ENCODE data around the gene CSNK1A1.
A peak's percentile ranks its signal among the peaks of the same experiment; 100 is the strongest.
"Not testable (repeated sequence)": the region's sequence is repeated elsewhere in the genome, so short reads cannot be mapped to it uniquely, and the experiment has no call there.

Gene CSNK1A1

GRCh38 chr5:149575131-149575530, 23.9 kb upstream of the CSNK1A1 start:
- Histone ChIP-seq H3K4me3 (ENCODE audit: low read depth in 1 of 2, low read length in 2 of 2) (no peak overlapping the region), H3K4me1 (ENCODE audit: control insufficient read depth in 1 of 2, insufficient read depth in 2 of 2, low read length in 2 of 2) (peaks cover 0 to 4% of the 10 kb centered on the region in 2 donors), H3K9ac (ENCODE audit: low read depth in 1 of 2, low read length in 2 of 2) (no peak overlapping the region), H3K27ac (ENCODE audit: low read depth, low read length) (no peak overlapping the region), H3K27me3 (ENCODE audit: control insufficient read depth in 1 of 2, insufficient read depth in 2 of 2, low read length in 2 of 2) (no peaks in the 10 kb centered on the region), H3K9me3 (ENCODE audit: control insufficient read depth in 1 of 2, low read length in 2 of 2) (no peaks in the 10 kb centered on the region), H3K36me3 (ENCODE audit: control insufficient read depth in 1 of 2, insufficient read depth in 2 of 2, low read length in 2 of 2) (no peaks in the 10 kb centered on the region)

DNA sequence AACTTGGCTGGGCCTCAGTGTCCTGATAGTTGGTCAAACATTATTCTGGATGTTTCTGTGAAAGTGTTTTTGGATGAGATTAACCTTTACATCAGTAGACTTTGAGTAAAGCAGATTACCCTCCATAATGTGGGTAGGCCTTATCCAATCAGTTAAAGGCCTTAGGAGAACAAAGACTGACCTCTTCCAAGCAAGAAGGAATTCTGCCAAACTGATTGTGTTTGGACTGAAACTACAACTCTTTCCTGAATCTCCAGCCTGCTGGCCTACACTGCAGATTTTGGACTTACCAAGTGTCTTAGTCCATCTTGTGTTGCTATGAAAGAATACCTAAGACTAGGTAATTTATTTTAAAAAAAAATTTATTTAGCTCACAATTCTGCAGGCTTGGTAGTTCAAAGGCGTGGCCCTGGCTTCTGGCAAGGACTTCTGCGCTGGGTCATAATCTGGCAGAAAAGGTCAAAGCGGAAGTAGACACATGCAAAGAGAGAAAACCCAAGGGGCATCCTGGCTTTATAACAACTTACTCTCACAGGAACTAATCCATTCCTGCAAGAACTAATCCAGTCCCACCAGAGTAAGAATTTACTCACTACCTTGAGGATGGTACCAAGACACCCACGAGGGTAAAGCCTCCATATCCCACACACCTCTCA, 21.5 kb upstream of the CSNK1A1 start:
- no peaks in the 10 kb centered on the region for H3K27me3 ChIP-seq (ENCODE audit: control insufficient read depth in 1 of 2, insufficient read depth in 2 of 2, low read length in 2 of 2)

GRCh38 chr5:149572170-149572569, 20.9 kb upstream of the CSNK1A1 start:
- H3K36me3 ChIP-seq (ENCODE audit: control insufficient read depth in 1 of 2, insufficient read depth in 2 of 2, low read length in 2 of 2): no peaks in the 10 kb centered on the region
- no peaks in the 10 kb centered on the region for H3K9me3 ChIP-seq (ENCODE audit: control insufficient read depth in 1 of 2, low read length in 2 of 2)
- no peak overlapping the region for H3K27ac ChIP-seq (ENCODE audit: low read depth, low read length)
- peaks cover 0 to 4% of the 10 kb centered on the region in 2 donors for H3K4me1 ChIP-seq (ENCODE audit: control insufficient read depth in 1 of 2, insufficient read depth in 2 of 2, low read length in 2 of 2)
- H3K27me3 ChIP-seq (ENCODE audit: control insufficient read depth in 1 of 2, insufficient read depth in 2 of 2, low read length in 2 of 2): no peaks in the 10 kb centered on the region
- H3K4me3 ChIP-seq (ENCODE audit: low read depth in 1 of 2, low read length in 2 of 2): no peak overlapping the region
- no peak overlapping the region for H3K9ac ChIP-seq (ENCODE audit: low read depth in 1 of 2, low read length in 2 of 2)

More for the DNA sequence above, 21.5 kb upstream of the CSNK1A1 start:
- Histone ChIP-seq H3K27ac (ENCODE audit: low read depth, low read length) (no peak overlapping the region), H3K9ac (ENCODE audit: low read depth in 1 of 2, low read length in 2 of 2) (no peak overlapping the region), H3K4me3 (ENCODE audit: low read depth in 1 of 2, low read length in 2 of 2) (no peak overlapping the region), H3K36me3 (ENCODE audit: control insufficient read depth in 1 of 2, insufficient read depth in 2 of 2, low read length in 2 of 2) (no peaks in the 10 kb centered on the region), H3K4me1 (ENCODE audit: control insufficient read depth in 1 of 2, insufficient read depth in 2 of 2, low read length in 2 of 2) (peaks cover 0 to 4% of the 10 kb centered on the region in 2 donors), H3K9me3 (ENCODE audit: control insufficient read depth in 1 of 2, low read length in 2 of 2) (no peaks in the 10 kb centered on the region)

- no peak overlapping the region for H3K27ac ChIP-seq (ENCODE audit: low read depth, low read length)
- H3K4me1 ChIP-seq (ENCODE audit: control insufficient read depth in 1 of 2, insufficient read depth in 2 of 2, low read length in 2 of 2): peaks cover 4 to 6% of the 10 kb centered on the region in 2 donors
- no peak overlapping the region for H3K4me3 ChIP-seq (ENCODE audit: low read depth in 1 of 2, low read length in 2 of 2)
- no peaks in the 10 kb centered on the region for H3K27me3 ChIP-seq (ENCODE audit: control insufficient read depth in 1 of 2, insufficient read depth in 2 of 2, low read length in 2 of 2)
- no peak overlapping the region for H3K9ac ChIP-seq (ENCODE audit: low read depth in 1 of 2, low read length in 2 of 2)
- H3K36me3 ChIP-seq (ENCODE audit: control insufficient read depth in 1 of 2, insufficient read depth in 2 of 2, low read length in 2 of 2): no peaks in the 10 kb centered on the region
- no peaks in the 10 kb centered on the region for H3K9me3 ChIP-seq (ENCODE audit: control insufficient read depth in 1 of 2, low read length in 2 of 2)
These were observed 16.0 kb upstream of the CSNK1A1 start for GRCh38 chr5:149567226-149567625.

- H3K36me3 ChIP-seq (ENCODE audit: control insufficient read depth in 1 of 2, insufficient read depth in 2 of 2, low read length in 2 of 2); H3K27ac ChIP-seq (ENCODE audit: low read depth, low read length); H3K4me1 ChIP-seq (ENCODE audit: control insufficient read depth in 1 of 2, insufficient read depth in 2 of 2, low read length in 2 of 2); H3K27me3 ChIP-seq (ENCODE audit: control insufficient read depth in 1 of 2, insufficient read depth in 2 of 2, low read length in 2 of 2); H3K9ac ChIP-seq (ENCODE audit: low read depth in 1 of 2, low read length in 2 of 2); H3K4me3 ChIP-seq (ENCODE audit: low read depth in 1 of 2, low read length in 2 of 2); H3K9me3 ChIP-seq (ENCODE audit: control insufficient read depth in 1 of 2, low read length in 2 of 2): not testable (repeated sequence)
These were observed 13.4 kb upstream of the CSNK1A1 start for GRCh38 chr5:149564542-149565140.

GRCh38 chr5:149563466-149563865, 12.2 kb upstream of the CSNK1A1 start:
- H3K9me3 ChIP-seq (ENCODE audit: control insufficient read depth in 1 of 2, low read length in 2 of 2): no peaks in the 10 kb centered on the region
- H3K36me3 ChIP-seq (ENCODE audit: control insufficient read depth in 1 of 2, insufficient read depth in 2 of 2, low read length in 2 of 2): no peaks in the 10 kb centered on the region
- H3K27me3 ChIP-seq (ENCODE audit: control insufficient read depth in 1 of 2, insufficient read depth in 2 of 2, low read length in 2 of 2): no peaks in the 10 kb centered on the region
- H3K4me3 ChIP-seq (ENCODE audit: low read depth in 1 of 2, low read length in 2 of 2): no peak overlapping the region
- H3K9ac ChIP-seq (ENCODE audit: low read depth in 1 of 2, low read length in 2 of 2): no peak overlapping the region
- peak overlapping the region; percentile 23 for H3K27ac ChIP-seq (ENCODE audit: low read depth, low read length)
- peaks cover 4 to 6% of the 10 kb centered on the region in 2 donors for H3K4me1 ChIP-seq (ENCODE audit: control insufficient read depth in 1 of 2, insufficient read depth in 2 of 2, low read length in 2 of 2)

DNA sequence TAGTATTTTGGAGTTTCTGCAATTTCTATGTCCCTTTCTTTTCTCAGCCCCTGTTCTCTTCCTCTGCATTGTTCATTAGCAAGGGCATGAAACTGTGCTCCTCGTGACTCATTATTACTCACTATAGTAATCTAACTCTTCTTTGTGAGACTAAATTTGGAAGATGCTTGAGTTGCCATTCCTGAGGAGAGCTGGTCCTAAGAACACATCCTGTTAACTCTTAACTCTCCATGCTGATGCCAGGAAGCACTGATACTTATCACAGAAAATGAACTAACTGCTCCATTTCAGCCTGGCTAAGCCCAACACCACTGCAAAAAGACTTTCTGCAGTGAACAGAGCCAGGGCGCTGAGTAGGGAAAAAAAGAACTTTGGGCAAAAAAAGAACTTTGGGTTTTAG, 10.6 kb upstream of the CSNK1A1 start:
- Histone ChIP-seq H3K4me1 (ENCODE audit: control insufficient read depth in 1 of 2, insufficient read depth in 2 of 2, low read length in 2 of 2) (peaks cover 4 to 6% of the 10 kb centered on the region in 2 donors), H3K9me3 (ENCODE audit: control insufficient read depth in 1 of 2, low read length in 2 of 2) (no peaks in the 10 kb centered on the region), H3K4me3 (ENCODE audit: low read depth in 1 of 2, low read length in 2 of 2) (no peak overlapping the region), H3K27ac (ENCODE audit: low read depth, low read length) (peak overlapping the region; percentile 67), H3K9ac (ENCODE audit: low read depth in 1 of 2, low read length in 2 of 2) (no peak overlapping the region), H3K36me3 (ENCODE audit: control insufficient read depth in 1 of 2, insufficient read depth in 2 of 2, low read length in 2 of 2) (no peaks in the 10 kb centered on the region), H3K27me3 (ENCODE audit: control insufficient read depth in 1 of 2, insufficient read depth in 2 of 2, low read length in 2 of 2) (no peaks in the 10 kb centered on the region)

DNA sequence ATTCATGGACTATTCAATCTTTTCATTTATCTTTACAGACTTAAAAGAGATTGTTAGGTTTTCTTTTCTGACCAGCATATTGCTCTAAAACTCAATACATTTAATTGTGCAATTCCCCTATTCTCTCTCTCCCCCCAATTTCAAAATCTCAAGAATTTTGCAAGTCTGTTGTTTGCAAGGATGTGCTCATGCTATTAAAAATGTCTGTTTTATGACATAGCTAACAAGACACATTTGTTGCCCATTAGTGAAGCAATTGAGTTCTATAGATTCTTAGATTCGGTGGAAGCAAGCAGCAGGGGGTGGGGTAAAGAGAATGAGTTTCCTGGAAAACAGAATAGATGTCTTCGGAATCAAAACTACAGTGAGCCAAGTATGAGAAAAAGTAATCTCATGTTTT, 8.5 kb upstream of the CSNK1A1 start:
- Histone ChIP-seq H3K27me3 (ENCODE audit: control insufficient read depth in 1 of 2, insufficient read depth in 2 of 2, low read length in 2 of 2) (no peaks in the 10 kb centered on the region), H3K9me3 (ENCODE audit: control insufficient read depth in 1 of 2, low read length in 2 of 2) (no peaks in the 10 kb centered on the region), H3K27ac (ENCODE audit: low read depth, low read length) (no peak overlapping the region), H3K9ac (ENCODE audit: low read depth in 1 of 2, low read length in 2 of 2) (no peak overlapping the region), H3K4me1 (ENCODE audit: control insufficient read depth in 1 of 2, insufficient read depth in 2 of 2, low read length in 2 of 2) (peaks cover 4 to 6% of the 10 kb centered on the region in 2 donors), H3K4me3 (ENCODE audit: low read depth in 1 of 2, low read length in 2 of 2) (no peak overlapping the region), H3K36me3 (ENCODE audit: control insufficient read depth in 1 of 2, insufficient read depth in 2 of 2, low read length in 2 of 2) (no peaks in the 10 kb centered on the region)

DNA sequence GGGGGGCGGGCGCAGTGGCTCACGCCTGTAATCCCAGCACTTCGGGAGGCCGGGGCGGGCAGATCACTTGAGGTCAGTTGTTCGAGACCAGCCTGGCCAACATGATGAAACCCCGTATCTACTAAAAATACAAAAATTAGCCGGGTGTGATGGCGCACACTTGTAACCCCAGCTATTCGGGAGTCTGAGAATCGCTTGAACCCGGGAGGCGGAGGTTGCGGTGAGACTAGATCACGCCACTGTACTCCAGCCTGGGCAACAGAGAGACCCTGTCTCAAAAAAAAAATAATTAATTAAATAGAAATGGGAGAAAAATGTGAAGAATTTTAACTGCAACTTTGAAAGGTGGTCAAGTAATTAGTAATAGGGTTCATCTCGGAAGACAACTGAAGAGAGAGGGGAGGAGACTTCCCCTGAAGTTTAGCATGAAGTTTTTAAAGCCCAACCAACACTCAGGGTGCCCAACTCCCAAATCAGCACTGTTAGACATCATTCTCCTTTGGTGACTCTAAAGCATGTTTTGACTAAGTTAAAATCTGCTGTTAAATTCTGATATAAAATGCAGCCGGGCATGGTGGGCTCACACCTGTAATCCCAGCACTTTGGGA, 1.4 kb upstream of the CSNK1A1 start:
- no peaks in the 10 kb centered on the region for H3K9me3 ChIP-seq (ENCODE audit: control insufficient read depth in 1 of 2, low read length in 2 of 2)
- H3K27me3 ChIP-seq (ENCODE audit: control insufficient read depth in 1 of 2, insufficient read depth in 2 of 2, low read length in 2 of 2): no peaks in the 10 kb centered on the region
- peaks cover 6 to 11% of the 10 kb centered on the region in 2 donors for H3K36me3 ChIP-seq (ENCODE audit: control insufficient read depth in 1 of 2, insufficient read depth in 2 of 2, low read length in 2 of 2)
- H3K4me1 ChIP-seq (ENCODE audit: control insufficient read depth in 1 of 2, insufficient read depth in 2 of 2, low read length in 2 of 2): peaks cover 7 to 16% of the 10 kb centered on the region in 2 donors
- no peak overlapping the region for H3K27ac ChIP-seq (ENCODE audit: low read depth, low read length)
- no peak overlapping the region for H3K4me3 ChIP-seq (ENCODE audit: low read depth in 1 of 2, low read length in 2 of 2)
- no peak overlapping the region for H3K9ac ChIP-seq (ENCODE audit: low read depth in 1 of 2, low read length in 2 of 2)

DNA sequence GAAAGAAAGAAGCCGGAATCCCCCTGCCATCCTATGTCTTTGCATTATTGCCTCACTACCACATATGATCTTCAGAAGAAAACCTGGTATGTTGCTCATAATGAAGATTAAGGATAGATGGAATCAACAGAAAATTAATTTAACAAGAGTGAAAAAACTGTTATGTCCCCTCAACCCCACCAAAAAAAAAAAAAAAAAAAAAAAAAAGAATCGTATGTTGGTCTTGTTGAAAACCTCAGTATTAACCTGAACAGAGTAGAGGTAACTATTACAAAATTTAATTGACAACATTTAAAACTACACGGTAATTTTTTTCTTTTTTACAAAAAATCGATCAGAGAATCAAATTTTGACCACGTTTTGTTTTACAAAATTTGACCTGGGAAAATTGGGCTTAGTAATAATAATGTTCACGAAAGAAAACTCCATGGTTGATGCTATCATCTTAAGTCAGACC, 827 bp upstream of the CSNK1A1 start:
- Histone ChIP-seq H3K27me3 (ENCODE audit: control insufficient read depth in 1 of 2, insufficient read depth in 2 of 2, low read length in 2 of 2) (no peaks in the 10 kb centered on the region), H3K4me1 (ENCODE audit: control insufficient read depth in 1 of 2, insufficient read depth in 2 of 2, low read length in 2 of 2) (peaks cover 10 to 22% of the 10 kb centered on the region in 2 donors), H3K9ac (ENCODE audit: low read depth in 1 of 2, low read length in 2 of 2) (peak overlapping the region; percentile 80 to 87), H3K4me3 (ENCODE audit: low read depth in 1 of 2, low read length in 2 of 2) (peak overlapping the region; percentile 79 to 96), H3K36me3 (ENCODE audit: control insufficient read depth in 1 of 2, insufficient read depth in 2 of 2, low read length in 2 of 2) (peaks cover 7 to 17% of the 10 kb centered on the region in 2 donors), H3K27ac (ENCODE audit: low read depth, low read length) (peak overlapping the region; percentile 90), H3K9me3 (ENCODE audit: control insufficient read depth in 1 of 2, low read length in 2 of 2) (no peaks in the 10 kb centered on the region)

Measured in duodenal mucosa (tissue), 2 donors.